ENCODE measurements around the gene OR10H4. TPM values are rescaled to one million over a fixed set of nuclear protein-coding genes. Genes with fewer than 3 reads are reported as not detected.
"Not testable (repeated sequence)": the region's sequence is repeated elsewhere in the genome, so short reads cannot be mapped to it uniquely, and the experiment has no call there.

The OR10H4 gene
- total and polyA plus RNA-seq, 2 donors (not counting 1 experiment from before 2014, with no cell fraction given), result not detected

DNA sequence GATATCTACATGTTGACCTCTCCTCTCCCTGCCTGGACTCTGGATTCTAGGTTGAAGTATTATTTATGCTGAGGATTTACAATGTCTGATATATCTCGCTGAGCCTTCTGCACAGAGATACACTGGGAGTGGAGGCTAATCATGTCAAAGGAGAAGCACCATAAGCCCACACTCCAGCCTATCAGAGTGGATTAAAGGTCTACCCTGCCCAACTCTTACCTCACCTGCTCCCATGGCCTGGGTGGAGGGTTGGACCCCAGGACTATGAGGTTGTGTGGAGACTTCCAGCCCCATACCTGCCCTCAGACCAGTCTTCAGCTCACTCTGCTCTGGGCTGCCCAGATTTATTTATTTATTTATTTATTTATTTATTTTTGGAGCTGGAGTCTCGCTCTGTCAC lies 15.4 kb downstream of the OR10H4 start:
- Histone ChIP-seq H3K36me3 (ENCODE audit: control insufficient read depth, insufficient read depth, low read length) (no peaks in the 10 kb centered on the region), H3K27ac (ENCODE audit: insufficient read depth, low read length) (no peak overlapping the region), H3K9me3 (ENCODE audit: control insufficient read depth, insufficient read depth, low read depth, low read length) (no peaks in the 10 kb centered on the region), H3K4me2 (ENCODE audit: extremely low read depth, insufficient read depth, low read length) (no peak overlapping the region), H3K4me3 (replicated peaks in 1 of 4; ENCODE audit: control extremely low read depth in 1 of 4, insufficient read depth in 1 of 4, low read depth in 3 of 4, low read length in 4 of 4) (no peak overlapping the region), H3K9ac (ENCODE audit: insufficient read depth, low read length) (no peak overlapping the region), H3K4me1 (ENCODE audit: control insufficient read depth, extremely low read depth, insufficient read depth, low read length) (no peaks in the 10 kb centered on the region), H3K27me3 (ENCODE audit: control insufficient read depth, insufficient read depth, low read length) (no peaks in the 10 kb centered on the region), H2AFZ (ENCODE audit: low read length) (no peak overlapping the region), H3K79me2 (ENCODE audit: control insufficient read depth, insufficient read depth, low read length) (no peaks in the 10 kb centered on the region), H4K20me1 (ENCODE audit: control insufficient read depth, extremely low read depth, insufficient read depth, low read length) (no peaks in the 10 kb centered on the region)
- TF ChIP-seq, protein P1, sequence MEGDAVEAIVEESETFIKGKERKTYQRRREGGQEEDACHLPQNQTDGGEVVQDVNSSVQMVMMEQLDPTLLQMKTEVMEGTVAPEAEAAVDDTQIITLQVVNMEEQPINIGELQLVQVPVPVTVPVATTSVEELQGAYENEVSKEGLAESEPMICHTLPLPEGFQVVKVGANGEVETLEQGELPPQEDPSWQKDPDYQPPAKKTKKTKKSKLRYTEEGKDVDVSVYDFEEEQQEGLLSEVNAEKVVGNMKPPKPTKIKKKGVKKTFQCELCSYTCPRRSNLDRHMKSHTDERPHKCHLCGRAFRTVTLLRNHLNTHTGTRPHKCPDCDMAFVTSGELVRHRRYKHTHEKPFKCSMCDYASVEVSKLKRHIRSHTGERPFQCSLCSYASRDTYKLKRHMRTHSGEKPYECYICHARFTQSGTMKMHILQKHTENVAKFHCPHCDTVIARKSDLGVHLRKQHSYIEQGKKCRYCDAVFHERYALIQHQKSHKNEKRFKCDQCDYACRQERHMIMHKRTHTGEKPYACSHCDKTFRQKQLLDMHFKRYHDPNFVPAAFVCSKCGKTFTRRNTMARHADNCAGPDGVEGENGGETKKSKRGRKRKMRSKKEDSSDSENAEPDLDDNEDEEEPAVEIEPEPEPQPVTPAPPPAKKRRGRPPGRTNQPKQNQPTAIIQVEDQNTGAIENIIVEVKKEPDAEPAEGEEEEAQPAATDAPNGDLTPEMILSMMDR (conservative IDR thresholded peaks at IDR 0.05 in 1 of 2, IDR thresholded peaks at IDR 0.05 in 1 of 2; ENCODE audit: low read depth in 1 of 2, low read length in 2 of 2), result no peak
- TF ChIP-seq EZH2 (IDR thresholded peaks at IDR 0.05; ENCODE audit: low read length, missing control alignments), result no peak
- DNase-seq (ENCODE audit: low read depth in 2 of 2), result no peak

DNA sequence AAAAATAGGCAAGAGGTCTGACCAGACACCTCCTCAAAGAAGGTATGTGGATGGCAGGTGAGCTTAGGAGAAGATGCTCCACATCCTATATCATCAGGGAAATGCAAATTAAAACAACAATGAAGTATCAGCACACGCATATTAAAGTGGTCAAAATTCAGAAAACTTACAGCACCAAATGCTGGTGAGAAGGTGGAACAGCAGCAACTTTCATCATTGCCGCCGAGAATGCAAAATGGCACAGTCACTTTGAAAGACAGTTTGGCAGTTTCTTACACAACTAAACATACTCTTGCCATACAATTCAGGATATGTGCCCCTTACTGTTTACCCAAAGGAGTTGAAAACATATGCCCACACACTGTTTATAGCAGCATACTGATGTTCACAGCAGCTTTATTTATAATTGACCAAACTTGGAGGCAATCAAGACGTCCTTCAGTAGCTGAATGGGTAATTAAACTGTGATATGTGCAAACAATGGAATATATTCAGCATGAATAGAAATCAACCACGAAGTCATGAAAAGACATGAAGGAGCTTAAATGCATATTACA lies 22.5 kb downstream of the OR10H4 start:
- Histone ChIP-seq H3K36me3 (ENCODE audit: control insufficient read depth, insufficient read depth, low read length) (no peaks in the 10 kb centered on the region), H3K4me3 (replicated peaks in 1 of 4; ENCODE audit: control extremely low read depth in 1 of 4, insufficient read depth in 1 of 4, low read depth in 3 of 4, low read length in 4 of 4) (no peak overlapping the region), H3K27ac (ENCODE audit: insufficient read depth, low read length) (no peak overlapping the region), H3K9me3 (ENCODE audit: control insufficient read depth, insufficient read depth, low read depth, low read length) (no peaks in the 10 kb centered on the region), H2AFZ (ENCODE audit: low read length) (no peak overlapping the region), H3K27me3 (ENCODE audit: control insufficient read depth, insufficient read depth, low read length) (no peaks in the 10 kb centered on the region), H3K9ac (ENCODE audit: insufficient read depth, low read length) (no peak overlapping the region), H3K79me2 (ENCODE audit: control insufficient read depth, insufficient read depth, low read length) (no peaks in the 10 kb centered on the region), H4K20me1 (ENCODE audit: control insufficient read depth, extremely low read depth, insufficient read depth, low read length) (no peaks in the 10 kb centered on the region), H3K4me2 (ENCODE audit: extremely low read depth, insufficient read depth, low read length) (no peak overlapping the region), H3K4me1 (ENCODE audit: control insufficient read depth, extremely low read depth, insufficient read depth, low read length) (no peaks in the 10 kb centered on the region)
- no peak for DNase-seq (ENCODE audit: low read depth in 2 of 2)
- no peak for TF ChIP-seq EZH2 (IDR thresholded peaks at IDR 0.05; ENCODE audit: low read length, missing control alignments)
- TF ChIP-seq, protein P1 (conservative IDR thresholded peaks at IDR 0.05 in 1 of 2, IDR thresholded peaks at IDR 0.05 in 1 of 2; ENCODE audit: low read depth in 1 of 2, low read length in 2 of 2), result no peak

DNA sequence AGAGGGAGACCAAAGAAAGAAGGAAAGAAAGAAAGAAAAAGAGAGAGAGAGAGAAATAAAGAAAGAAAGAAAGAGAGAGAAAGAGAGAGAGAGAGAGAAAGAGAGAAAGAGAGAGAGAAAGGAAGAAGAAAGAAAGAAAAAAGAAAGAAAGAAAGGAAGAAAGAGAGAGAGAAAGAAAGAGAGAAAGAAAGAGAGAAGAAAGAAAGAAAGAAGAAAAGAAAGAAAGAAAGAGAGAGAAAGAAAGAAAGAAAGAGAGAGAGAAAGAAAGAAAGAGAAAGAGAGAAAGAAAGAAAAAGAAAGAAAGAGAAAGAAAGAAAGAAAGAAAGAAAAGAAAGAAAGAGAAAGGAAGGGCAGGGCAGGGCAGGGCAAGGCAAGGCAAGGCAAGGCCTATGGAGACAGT lies 23.2 kb downstream of the OR10H4 start:
- not testable (repeated sequence) for H3K27me3 ChIP-seq (ENCODE audit: control insufficient read depth, insufficient read depth, low read length); H4K20me1 ChIP-seq (ENCODE audit: control insufficient read depth, extremely low read depth, insufficient read depth, low read length); H3K9ac ChIP-seq (ENCODE audit: insufficient read depth, low read length); H3K4me3 ChIP-seq (replicated peaks in 1 of 4; ENCODE audit: control extremely low read depth in 1 of 4, insufficient read depth in 1 of 4, low read depth in 3 of 4, low read length in 4 of 4); H3K4me1 ChIP-seq (ENCODE audit: control insufficient read depth, extremely low read depth, insufficient read depth, low read length); H3K79me2 ChIP-seq (ENCODE audit: control insufficient read depth, insufficient read depth, low read length); H3K9me3 ChIP-seq (ENCODE audit: control insufficient read depth, insufficient read depth, low read depth, low read length); H3K4me2 ChIP-seq (ENCODE audit: extremely low read depth, insufficient read depth, low read length); DNase-seq (ENCODE audit: low read depth in 2 of 2); H2AFZ ChIP-seq (ENCODE audit: low read length); H3K36me3 ChIP-seq (ENCODE audit: control insufficient read depth, insufficient read depth, low read length); H3K27ac ChIP-seq (ENCODE audit: insufficient read depth, low read length)
